Ovary (tissue), 3 donors: ENCODE results near the gene SLIT1.

Experiments used
- CTCF ChIP-seq, 3 donors: fragments of 450-650 bp in 2 of 3; fragments of 200-600 bp in 1 of 3; IDR thresholded peaks; one replicate each; pipeline versions ENCODE4 v1.5.1 to v1.8.0; 2016 to 2022; ENCODE audit warnings: antibody characterized with exemption in 3 of 3, mild to moderate bottlenecking in 1 of 3
- EP300 ChIP-seq: sonication (generic); formaldehyde crosslinking; IDR thresholded peaks from one replicate; pipeline ENCODE4 v1.6.1; 2017; ENCODE audit warnings: antibody characterized with exemption
- POLR2A ChIP-seq: fragments of 450-650 bp; IDR thresholded peaks from one replicate; pipeline ENCODE4 v1.6.1; 2017; ENCODE audit warnings: antibody characterized with exemption, mild to moderate bottlenecking, moderate library complexity
- donor health status: DM: no; HTN: no; CAD: no.

- TF ChIP-seq CTCF (IDR thresholded peaks at IDR 0.05) (no peak), POLR2A (no peak), EP300 (no peak)
Measured at GRCh38 chr10:97204826-97205679, 19.3 kb upstream of the SLIT1 start.
